Body of pancreas (tissue), 4 donors: ENCODE results near the gene SUPV3L1. TPM values are rescaled to one million over a fixed set of nuclear protein-coding genes. Genes with fewer than 3 reads are reported as not detected.

Experiments used
- ATAC-seq: fragments of 150-250 bp; one replicate; pipeline ENCODE4 v1.9.1; 2016
- DNase-seq, 4 donors: peaks; one replicate each; pipeline ENCODE4 v3.0.0-alpha.2; 2019
- H3K27ac ChIP-seq, 4 donors: fragments of 200-600 bp; sonication (generic); 1 replicate in 3 of 4; 2 replicates in 1 of 4; pipeline versions ENCODE4 v1.5.1 to v1.6.1; 2016 to 2019; ENCODE audit warnings: mild to moderate bottlenecking in 1 of 4, mixed read lengths in 1 of 4, moderate library complexity in 1 of 4
- H3K27me3 ChIP-seq, 2 donors: fragments of 200-600 bp; sonication (generic); one replicate each; pipeline ENCODE4 v1.6.0; 2016; ENCODE audit warnings: mild to moderate bottlenecking in 1 of 2
- H3K36me3 ChIP-seq, 2 donors: fragments of 200-600 bp; sonication (generic); replicated peaks in 1 of 2; 2 replicates each; pipeline ENCODE4 v1.5.1; 2016; ENCODE audit warnings: low read depth in 2 of 2; ENCODE audit not compliant: insufficient read depth in 1 of 2
- H3K4me1 ChIP-seq: fragments of 200-600 bp; sonication (generic); one replicate; pipeline ENCODE4 v1.6.0; 2016
- H3K4me3 ChIP-seq, 2 donors: fragments of 200-600 bp; sonication (generic); 1 replicate in 1 of 2; 2 replicates in 1 of 2; pipeline ENCODE4 v1.5.1; 2016 to 2019
- H3K9me3 ChIP-seq, 3 donors: fragments of 200-600 bp; sonication (generic); 1 replicate in 2 of 3; 2 replicates in 1 of 3; pipeline ENCODE4 v1.5.1; 2016
- POLR2A ChIP-seq, 3 donors: fragments of 450-650 bp; IDR thresholded peaks; one replicate each; pipeline ENCODE4 v1.6.1; 2016; ENCODE audit warnings: antibody characterized with exemption in 3 of 3, mild to moderate bottlenecking in 2 of 3
- WGBS, 2 donors: methylation state at CpG; one replicate each; pipeline ENCODE4 v1.1.5; 2017; 5-methylcytosine and 5-hydroxymethylcytosine counted together
- intact Hi-C: fragments of 100-400 bp; cut with DNase I; formaldehyde crosslinking; loops from one replicate; pipeline ENCODE4 v1.15.1; 2023
- total RNA-seq, 2 donors: library from RNA; depleted of rRNA; stranded (reverse); fragments of >200 nt; gene quantifications; one replicate each; pipeline ENCODE4 v1.1.0, GENCODE V29; 2016
- TF ChIP-seq, protein P1 (sequence below), 7 experiments: fragments of 450-650 bp in 4 of 7; fragments of 200-600 bp in 3 of 7; sonication (generic) in 3 of 7; IDR thresholded peaks; one replicate each; pipeline ENCODE4 v1.5.1; 2016 to 2019; ENCODE audit warnings: antibody characterized with exemption in 7 of 7

The SUPV3L1 gene
- total RNA-seq, 2 donors from 2014 or later, result 10.9 to 25.1 TPM

DNA sequence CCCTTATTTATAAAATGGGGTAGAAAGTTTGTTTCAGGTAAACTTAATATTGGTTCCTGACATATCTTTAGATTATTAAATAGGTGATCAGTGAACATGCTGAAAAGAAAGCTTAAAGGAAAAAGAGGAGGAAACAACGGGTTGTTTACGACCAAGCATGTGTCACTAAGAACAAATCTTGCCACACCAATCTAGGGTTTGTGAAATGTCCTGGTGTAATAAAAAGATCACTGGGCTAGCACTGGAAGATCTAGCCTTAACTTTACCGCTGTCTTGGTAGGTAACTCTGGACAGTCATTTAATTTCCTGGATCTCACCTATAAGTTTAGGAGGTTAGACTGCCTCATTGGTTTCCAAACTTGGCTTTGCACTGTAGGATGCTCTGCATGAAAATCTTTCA is 37.1 kb upstream of the SUPV3L1 start:
- Histone ChIP-seq H3K36me3 (no peaks in the 10 kb centered on the region), H3K4me1 (no peaks in the 10 kb centered on the region), H3K27me3 (no peaks in the 10 kb centered on the region), H3K9me3 (no peaks in the 10 kb centered on the region), H3K4me3 (no peak overlapping the region), H3K27ac (no peak overlapping the region)
- ATAC-seq, result no peak
- WGBS, 2 donors, result 59 to 63% methylated on average over 3 of the region's 3 CpGs
- intact Hi-C loops, result no loop called here
- DNase-seq, result no peak
- TF ChIP-seq, protein P1, sequence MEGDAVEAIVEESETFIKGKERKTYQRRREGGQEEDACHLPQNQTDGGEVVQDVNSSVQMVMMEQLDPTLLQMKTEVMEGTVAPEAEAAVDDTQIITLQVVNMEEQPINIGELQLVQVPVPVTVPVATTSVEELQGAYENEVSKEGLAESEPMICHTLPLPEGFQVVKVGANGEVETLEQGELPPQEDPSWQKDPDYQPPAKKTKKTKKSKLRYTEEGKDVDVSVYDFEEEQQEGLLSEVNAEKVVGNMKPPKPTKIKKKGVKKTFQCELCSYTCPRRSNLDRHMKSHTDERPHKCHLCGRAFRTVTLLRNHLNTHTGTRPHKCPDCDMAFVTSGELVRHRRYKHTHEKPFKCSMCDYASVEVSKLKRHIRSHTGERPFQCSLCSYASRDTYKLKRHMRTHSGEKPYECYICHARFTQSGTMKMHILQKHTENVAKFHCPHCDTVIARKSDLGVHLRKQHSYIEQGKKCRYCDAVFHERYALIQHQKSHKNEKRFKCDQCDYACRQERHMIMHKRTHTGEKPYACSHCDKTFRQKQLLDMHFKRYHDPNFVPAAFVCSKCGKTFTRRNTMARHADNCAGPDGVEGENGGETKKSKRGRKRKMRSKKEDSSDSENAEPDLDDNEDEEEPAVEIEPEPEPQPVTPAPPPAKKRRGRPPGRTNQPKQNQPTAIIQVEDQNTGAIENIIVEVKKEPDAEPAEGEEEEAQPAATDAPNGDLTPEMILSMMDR (IDR thresholded peaks at IDR 0.05), result no peak
- TF ChIP-seq POLR2A (IDR thresholded peaks at IDR 0.05), result no peak

DNA sequence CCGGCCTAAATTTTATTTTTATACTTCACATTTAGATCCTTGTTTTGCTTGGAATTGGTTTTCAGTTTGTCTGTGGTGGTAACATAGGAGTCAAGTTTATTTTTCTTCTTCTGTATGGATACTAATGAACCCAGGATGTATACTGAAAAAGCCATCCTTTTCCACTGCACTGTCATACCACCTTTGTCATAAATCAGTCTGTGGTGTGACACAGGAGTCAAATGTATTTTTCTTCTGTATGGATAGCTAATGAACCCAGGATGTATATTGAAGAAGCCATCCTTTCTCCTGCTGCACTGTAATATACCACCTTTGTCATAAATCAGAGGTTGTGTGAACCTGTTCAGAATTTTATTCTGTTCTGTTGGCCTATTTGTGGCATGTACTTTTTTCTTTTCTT is 34.7 kb upstream of the SUPV3L1 start:
- Histone ChIP-seq H3K4me3 (no peak overlapping the region), H3K27ac (no peak overlapping the region), H3K4me1 (no peaks in the 10 kb centered on the region), H3K36me3 (no peaks in the 10 kb centered on the region), H3K9me3 (no peaks in the 10 kb centered on the region), H3K27me3 (no peaks in the 10 kb centered on the region)
- intact Hi-C loops, result no loop called here
- no peak for TF ChIP-seq POLR2A (IDR thresholded peaks at IDR 0.05)
- TF ChIP-seq, protein P1 (IDR thresholded peaks at IDR 0.05), result no peak
- ATAC-seq (no peak), DNase-seq (no peak)
- 93 to 95% methylated on average over 1 of the region's 1 CpG for WGBS, 2 donors

DNA sequence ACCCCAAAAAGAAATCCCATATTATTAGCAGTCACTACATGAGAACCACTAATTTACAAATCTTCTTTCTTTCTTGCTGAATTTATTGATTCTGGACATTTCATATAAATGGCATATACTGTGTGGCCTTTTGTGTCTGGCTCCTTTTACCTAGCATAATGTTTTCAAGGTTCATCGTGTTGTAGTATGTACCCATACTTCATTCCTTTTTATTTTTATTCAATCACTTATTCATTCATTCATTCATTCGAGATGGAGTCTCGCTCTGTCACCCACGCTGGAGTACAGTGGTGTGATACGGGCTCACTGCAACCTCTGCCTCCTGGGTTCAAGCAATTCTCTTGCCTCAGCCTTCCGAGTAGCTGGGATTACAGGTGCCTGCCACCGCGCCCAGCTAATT is 34.2 kb upstream of the SUPV3L1 start:
- H3K4me3 ChIP-seq, result no peak overlapping the region

DNA sequence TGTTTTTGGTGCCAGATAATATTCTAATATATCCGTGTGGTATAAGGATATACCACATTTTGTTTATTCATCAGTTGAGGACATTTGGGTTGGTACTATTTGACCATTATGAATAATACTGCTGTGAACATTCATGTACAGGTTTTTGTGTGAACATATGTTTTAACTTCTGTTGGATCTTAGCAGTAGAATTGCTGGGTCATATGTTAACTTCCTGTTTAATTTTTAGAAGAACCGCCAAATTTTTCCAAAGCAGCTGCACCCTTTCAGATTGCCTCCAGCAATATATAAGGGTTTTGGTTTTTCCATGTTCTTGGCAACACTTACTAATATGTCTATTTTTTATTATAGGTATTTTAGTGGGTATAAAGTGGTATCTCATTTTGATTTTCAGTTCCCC is 33.3 kb upstream of the SUPV3L1 start:
- no peak for DNase-seq
- no peaks in the 10 kb centered on the region for H3K9me3 ChIP-seq
- TF ChIP-seq, protein P1 (IDR thresholded peaks at IDR 0.05), result no peak
- no peak for TF ChIP-seq POLR2A (IDR thresholded peaks at IDR 0.05)
- no peak overlapping the region for H3K27ac ChIP-seq
- no peak for ATAC-seq
- WGBS, 2 donors, result 51 to 52% methylated on average over 2 of the region's 2 CpGs
- intact Hi-C loops, result no loop called here
- H3K36me3 ChIP-seq, result no peaks in the 10 kb centered on the region
- H3K4me1 ChIP-seq, result no peaks in the 10 kb centered on the region
- no peak overlapping the region for H3K4me3 ChIP-seq
- no peaks in the 10 kb centered on the region for H3K27me3 ChIP-seq

More for the DNA sequence above, 34.2 kb upstream of the SUPV3L1 start:
- H3K4me1 ChIP-seq, result no peaks in the 10 kb centered on the region
- no peaks in the 10 kb centered on the region for H3K27me3 ChIP-seq
- ATAC-seq (no peak), DNase-seq (no peak)
- no peak for TF ChIP-seq POLR2A (IDR thresholded peaks at IDR 0.05)
- TF ChIP-seq, protein P1 (IDR thresholded peaks at IDR 0.05), result no peak
- H3K9me3 ChIP-seq, result no peaks in the 10 kb centered on the region
- H3K27ac ChIP-seq, result no peak overlapping the region
- H3K36me3 ChIP-seq, result no peaks in the 10 kb centered on the region
- intact Hi-C loops, result no loop called here
- whole genome bisulfite sequencing, 2 donors, result 94 to 96% methylated on average over 8 of the region's 8 CpGs

DNA sequence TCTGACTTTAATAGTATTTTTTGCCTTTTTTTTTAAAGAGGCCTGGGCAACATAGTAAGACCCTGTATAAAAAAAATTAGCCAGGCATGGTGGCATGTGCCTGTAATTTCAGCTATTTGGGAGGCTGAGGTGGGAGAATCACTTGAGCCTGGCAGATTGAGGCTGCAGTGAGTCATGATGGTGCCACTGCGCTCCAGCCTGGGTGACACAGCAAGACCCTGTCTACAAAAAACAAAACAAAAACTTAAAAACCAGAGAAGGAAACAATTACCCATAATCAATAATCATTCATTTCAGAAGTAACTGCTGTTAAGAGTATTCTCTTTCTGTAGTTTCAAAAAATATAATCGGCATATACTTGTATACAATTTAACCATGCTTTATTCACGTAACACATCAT is 28.1 kb upstream of the SUPV3L1 start:
- WGBS, 2 donors, result 93 to 97% methylated on average over 3 of the region's 3 CpGs

More for the DNA sequence above, 28.1 kb upstream of the SUPV3L1 start:
- intact Hi-C loops, result no loop called here
- no peak overlapping the region for H3K4me3 ChIP-seq
- H3K27me3 ChIP-seq, result no peaks in the 10 kb centered on the region
- no peaks in the 10 kb centered on the region for H3K4me1 ChIP-seq
- no peak overlapping the region for H3K27ac ChIP-seq
- DNase-seq (no peak), ATAC-seq (no peak)
- TF ChIP-seq POLR2A (IDR thresholded peaks at IDR 0.05), result no peak
- TF ChIP-seq, protein P1 (IDR thresholded peaks at IDR 0.05), result no peak
- H3K36me3 ChIP-seq, result no peaks in the 10 kb centered on the region
- H3K9me3 ChIP-seq, result no peaks in the 10 kb centered on the region
